Middle frontal gyrus (tissue), 1 donor: ENCODE measurements around the gene SLC2A11.
A peak's percentile ranks its signal among the peaks of the same experiment; 100 is the strongest.
"Not testable (repeated sequence)": the region's sequence is repeated elsewhere in the genome, so short reads cannot be mapped to it uniquely, and the experiment has no call there.

Experiments used
- DNase-seq: peaks from one replicate; pipeline ENCODE4 v3.0.0-alpha.2; 2015; ENCODE audit warnings: low spot score; ENCODE audit errors: extremely low spot score

Gene SLC2A11

DNA sequence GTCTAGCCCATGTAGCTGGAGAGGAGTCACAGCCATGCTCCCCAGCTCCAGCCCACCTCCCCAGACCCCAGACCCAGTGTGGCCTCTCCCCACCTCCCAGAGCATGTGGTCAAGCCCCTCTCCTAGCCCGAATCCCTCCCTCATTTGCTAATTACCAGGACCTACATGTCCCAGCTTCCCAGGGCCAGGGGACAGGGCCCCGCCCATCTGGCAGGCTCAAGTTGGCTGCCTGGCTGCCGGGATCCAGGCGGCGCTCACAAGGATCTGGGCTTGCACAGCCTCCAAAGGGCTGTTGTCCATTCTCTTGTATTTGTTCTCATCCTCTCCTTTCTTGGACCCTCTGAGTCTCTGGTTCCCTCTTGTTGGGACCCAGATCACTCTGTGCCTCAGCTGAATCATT, 31.9 kb downstream of the SLC2A11 start:
- DNase-seq: no peak

DNA sequence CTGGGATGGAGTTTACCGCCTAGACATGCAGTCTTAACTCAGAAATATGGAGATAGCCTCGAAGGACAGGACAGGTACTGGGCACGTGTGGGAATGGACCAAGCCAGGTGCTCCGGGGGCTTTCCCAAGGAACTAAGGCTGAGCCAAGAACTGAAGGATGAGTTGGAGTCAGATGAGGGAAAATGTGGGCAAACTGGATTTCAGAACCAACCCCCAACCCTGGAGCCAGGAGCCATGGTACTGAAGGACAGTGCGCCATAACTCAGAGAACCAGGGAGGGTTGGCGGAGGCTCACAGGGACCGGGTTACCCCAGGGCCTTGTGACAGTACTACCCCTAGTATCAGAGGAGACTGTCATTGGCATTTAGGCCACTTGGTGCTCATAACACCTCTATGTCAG, 34.1 kb downstream of the SLC2A11 start:
- no peak for DNase-seq

DNA sequence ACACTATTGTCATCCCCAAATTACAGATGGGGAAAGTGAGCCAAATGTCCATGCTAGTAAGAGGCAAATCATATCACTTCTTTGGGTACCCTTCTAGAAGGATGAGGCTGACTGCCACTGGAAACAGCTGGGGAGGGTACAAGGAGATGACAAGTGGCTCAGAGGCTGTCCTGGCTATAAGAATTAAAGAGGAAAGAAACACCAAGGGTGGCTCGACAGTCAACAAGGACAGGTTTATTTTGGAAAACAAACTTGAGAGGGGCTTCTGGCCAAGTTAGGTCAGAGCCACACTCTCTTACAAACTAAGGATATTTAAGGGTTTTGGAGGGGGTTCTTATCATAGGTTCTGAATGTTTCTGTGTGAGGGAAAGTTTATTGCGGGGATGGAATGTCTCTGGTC, 34.5 kb downstream of the SLC2A11 start:
- no peak for DNase-seq

DNA sequence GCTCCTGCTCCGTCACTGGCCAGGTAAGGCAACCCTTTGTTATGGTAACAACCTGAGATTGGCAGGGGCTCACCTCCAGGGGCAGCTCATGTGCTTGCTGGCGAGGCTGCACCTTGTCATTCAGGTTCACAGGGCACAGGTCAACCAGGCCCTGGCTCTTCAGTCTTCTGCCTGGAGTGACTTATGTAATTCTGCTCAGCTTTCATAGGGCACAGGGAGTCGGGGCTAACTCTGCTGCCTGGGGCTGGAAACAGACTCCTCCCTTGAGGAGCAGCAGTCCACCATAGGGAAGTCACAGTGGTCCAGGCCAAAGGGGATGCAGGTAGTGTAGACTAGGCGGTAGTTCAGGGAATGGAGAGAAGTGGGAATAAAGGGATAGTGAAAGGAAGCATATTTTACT, 35.0 kb downstream of the SLC2A11 start:
- no peak for DNase-seq

DNA sequence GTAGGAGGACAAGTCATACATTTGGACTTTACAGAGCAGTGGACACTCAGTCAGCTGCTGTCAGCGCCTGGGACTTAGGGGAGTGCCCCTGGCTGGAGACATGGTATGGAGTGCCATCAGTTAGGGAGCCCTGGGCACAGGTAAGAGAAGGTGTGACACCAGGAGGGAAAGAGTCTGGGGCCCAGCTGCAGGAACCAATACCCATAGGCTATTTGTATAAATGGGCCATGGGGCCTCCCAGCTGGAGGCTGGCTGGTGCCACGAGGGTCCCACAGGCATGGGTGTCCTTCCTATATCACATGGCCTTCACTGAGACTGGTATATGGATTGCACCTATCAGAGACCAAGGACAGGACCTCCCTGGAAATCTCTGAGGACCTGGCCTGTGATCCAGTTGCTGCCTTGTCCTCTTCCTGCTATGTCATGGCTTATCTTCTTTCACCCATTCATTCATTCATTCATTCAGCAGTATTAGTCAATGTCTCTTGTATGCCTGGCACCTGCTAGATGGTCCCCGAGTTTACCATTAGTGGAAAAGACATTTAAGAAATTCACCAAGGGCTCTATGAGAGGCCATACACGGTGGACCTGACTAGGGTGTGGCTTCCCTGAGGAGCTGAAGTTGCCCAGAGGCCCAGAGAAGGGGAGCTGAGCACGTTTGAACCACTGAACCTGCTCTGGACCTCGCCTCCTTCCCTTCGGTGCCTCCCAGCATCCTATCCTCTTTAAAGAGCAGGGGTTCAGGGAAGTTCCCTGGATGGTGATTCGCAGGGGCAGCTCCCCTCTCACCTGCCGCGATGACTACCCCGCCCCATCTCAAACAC, 35.7 kb downstream of the SLC2A11 start:
- no peak for DNase-seq

DNA sequence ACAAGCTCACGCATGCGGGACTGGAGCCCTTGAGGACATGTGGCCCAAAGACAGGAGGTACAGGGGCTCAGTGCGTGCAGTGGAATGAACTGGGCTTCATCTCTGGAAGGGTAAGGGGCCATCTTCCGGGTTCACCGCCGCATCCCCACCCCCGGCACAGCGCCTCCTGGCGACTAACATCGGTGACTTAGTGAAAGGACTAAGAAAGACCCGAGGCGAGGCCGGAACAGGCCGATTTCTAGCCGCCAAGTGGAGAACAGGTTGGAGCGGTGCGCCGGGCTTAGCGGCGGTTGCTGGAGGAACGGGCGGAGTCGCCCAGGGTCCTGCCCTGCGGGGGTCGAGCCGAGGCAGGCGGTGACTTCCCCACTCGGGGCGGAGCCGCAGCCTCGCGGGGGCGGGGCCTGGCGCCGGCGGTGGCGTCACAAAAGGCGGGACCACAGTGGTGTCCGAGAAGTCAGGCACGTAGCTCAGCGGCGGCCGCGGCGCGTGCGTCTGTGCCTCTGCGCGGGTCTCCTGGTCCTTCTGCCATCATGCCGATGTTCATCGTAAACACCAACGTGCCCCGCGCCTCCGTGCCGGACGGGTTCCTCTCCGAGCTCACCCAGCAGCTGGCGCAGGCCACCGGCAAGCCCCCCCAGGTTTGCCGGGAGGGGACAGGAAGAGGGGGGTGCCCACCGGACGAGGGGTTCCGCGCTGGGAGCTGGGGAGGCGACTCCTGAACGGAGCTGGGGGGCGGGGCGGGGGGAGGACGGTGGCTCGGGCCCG, 36.5 kb downstream of the SLC2A11 start, which contains the start of gene MIF:
MIF (plus strand) TSS at position 439 of the 765 bp plus-strand sequence; CDS start at position 531, 92 bp downstream.
- peak; percentile 90 for DNase-seq

DNA sequence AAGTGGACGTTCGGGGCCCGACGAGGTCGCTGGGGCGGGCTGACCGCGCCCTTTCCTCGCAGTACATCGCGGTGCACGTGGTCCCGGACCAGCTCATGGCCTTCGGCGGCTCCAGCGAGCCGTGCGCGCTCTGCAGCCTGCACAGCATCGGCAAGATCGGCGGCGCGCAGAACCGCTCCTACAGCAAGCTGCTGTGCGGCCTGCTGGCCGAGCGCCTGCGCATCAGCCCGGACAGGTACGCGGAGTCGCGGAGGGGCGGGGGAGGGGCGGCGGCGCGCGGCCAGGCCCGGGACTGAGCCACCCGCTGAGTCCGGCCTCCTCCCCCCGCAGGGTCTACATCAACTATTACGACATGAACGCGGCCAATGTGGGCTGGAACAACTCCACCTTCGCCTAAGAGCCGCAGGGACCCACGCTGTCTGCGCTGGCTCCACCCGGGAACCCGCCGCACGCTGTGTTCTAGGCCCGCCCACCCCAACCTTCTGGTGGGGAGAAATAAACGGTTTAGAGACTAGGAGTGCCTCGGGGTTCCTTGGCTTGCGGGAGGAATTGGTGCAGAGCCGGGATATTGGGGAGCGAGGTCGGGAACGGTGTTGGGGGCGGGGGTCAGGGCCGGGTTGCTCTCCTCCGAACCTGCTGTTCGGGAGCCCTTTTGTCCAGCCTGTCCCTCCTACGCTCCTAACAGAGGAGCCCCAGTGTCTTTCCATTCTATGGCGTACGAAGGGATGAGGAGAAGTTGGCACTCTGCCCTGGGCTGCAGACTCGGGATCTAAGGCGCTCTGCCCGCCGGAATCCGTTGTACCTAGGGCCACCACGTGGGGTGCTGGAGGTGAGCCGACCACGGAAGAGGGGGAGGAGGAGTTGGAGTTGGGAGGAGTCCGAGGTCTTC, 37.3 kb downstream of the SLC2A11 start:
- DNase-seq: no peak

DNA sequence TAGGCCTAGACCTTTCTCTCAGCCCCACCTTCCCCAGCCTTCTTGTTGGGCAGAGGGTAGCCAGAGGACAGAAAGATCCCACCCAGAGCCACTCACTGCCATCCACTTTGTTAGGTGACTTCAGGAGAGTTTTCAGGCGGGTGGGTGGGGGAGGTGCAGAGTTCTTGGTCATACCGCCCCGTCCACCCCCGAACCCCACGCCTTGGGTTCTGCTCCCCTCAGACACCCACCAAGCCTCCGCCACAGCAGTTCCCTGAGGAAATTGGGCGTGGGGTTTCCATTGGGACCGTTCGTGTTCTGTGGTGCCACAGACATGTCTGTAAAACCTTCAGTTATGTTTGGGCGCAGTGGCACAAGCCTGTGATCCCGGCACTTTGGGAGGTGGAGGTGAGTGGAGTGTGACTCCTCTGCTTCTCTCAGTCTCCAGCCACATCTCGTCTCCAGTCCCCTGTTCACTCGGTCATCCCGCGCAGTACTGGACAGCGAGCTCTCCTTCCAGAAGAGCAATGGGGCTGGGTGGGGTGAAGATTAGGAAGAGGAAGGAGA, 38.0 kb downstream of the SLC2A11 start:
- no peak for DNase-seq

DNA sequence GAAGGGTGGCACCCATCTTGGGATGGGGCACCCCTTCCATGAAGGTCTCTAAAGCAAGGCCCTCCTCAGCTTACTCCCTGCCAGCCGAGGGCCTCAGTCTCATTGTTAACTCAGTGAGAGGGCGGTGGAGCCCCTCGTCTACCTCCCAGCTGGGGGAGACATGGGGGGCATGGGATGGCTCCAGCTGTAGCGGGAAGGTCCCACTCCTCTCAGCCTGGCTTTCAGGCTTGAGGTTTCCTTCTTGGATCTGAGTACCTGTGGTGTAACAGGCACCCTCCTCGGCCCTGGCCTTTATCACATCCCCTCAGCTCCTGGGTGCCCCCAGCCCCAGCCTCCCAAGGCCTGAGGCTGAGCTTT, 38.5 kb downstream of the SLC2A11 start:
- no peak for DNase-seq

DNA sequence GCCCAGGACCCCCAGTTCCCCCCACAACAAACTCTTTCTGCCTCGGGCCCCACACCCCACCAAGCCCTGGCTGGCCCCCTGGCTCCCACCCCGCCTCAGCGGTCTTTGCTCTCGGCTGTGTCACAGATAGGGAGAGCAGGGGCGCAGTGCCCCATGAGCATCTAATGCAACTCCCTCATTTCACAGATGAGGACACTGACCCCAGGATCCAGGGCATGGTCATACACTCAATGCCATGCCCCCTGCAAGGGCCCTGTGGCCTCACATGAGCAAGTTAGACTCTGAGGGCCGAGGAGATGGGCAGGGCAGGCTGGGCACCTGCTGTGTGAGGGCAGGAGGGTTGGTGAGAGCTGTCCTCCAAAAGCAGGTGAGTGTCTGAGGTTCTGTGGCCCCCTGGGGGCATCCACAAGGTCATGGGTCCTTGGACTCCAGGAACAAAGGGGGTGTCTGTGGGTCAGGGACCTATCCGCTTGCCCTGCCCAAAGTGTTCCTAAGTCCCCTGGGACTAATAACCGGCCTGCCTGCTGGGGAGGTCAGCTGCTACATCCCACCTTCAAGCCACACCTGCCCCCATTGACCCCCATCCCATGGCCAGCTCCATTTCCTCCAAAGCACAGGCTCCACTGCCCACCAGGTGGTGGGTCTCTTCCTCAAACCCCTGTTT, 39.0 kb downstream of the SLC2A11 start:
- no peak for DNase-seq

DNA sequence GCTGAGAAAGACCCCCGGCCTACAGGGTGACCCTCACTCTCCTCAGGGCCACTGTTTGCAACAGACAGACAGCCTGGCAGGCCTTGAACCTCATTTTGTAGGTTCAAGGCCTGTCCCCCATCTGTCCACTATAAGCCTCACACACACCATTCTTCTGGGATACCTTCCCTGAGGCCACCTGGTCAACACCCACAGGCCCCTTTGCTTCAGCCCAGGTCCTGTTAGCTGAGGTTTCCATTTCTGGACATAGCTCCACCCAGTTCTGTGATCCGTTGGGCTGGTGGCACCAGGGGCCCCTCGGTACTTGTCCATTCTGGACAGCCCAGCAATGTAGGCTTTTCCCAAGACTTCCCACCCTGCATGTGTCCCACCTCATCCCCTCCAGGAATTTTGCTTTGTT, 39.6 kb downstream of the SLC2A11 start:
- no peak for DNase-seq

DNA sequence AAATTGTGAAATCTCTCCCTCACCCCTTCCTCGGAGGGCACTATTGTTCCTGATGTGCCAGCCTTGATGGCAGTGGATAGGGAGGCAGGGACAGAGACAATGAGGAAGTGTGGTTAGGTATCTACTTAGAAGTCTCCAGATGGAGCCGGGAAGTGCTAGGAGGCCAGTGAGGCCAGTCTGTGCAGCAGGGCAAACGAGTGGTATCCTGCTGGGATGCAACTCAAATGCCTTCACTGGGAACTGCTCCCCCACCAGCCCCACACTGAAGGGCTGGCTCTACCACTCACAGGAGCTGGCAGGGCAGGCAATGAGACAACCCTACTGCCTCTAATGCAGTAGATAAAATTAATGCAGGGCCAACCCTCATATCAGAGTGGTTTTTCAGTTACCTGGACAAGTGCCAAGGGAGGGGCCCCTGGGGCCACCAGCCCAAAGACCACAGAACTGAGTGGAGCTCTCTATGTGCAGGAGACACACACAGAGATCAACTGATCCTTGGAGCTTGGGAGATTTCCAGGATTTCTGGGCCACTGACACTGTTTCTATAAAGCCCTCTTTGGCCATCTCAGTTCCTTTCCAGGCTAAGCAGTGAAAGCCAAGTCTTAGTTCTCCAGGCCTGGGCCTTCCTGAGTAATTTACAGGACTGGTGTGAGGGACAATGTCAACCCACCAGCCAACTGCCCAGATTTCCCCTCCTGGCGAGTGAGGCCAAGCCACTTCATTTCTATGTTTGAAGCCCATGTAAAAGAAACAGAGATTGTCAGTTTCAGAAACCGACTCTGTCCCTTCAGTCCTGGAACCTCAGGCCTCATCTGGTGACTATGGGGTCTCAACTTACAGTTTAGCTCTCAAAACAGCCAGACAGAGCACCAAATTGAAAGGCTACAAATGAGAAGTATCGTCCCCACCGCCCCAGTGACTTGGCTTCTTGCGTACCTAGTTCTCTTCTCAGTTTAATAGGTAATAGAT, 40.6 kb downstream of the SLC2A11 start:
- DNase-seq: no peak

DNA sequence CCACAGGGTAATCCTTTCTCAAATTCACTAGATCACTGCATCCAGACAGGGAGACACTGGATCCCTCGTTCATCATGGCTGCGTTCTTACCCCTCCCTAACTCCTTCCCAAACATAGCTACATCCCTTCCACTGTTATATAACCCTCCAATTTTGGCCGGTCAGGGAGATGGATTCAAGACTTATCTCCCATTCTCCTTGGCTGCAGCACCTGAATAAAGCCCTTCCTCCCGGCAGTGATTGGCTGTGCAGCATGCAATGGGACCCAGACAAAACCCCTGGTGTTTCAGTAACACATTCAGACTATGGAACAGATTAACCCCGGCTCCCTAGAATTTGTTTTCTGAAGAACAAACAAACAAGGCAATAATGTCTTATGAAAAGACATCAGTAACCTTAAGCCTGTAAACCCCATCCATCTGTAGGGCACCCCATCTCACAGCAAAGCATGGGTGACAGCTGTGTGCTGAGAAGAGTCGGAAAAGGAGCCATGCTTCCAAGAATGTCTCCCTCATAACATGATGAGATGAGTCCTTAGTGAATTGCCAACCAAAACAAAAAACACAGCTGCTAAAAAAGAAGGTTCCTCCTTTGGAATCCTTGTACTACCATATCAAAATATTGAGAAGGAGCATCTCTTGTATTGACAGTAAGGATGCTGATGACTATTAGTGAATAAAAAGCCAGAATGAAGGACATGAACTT, 41.5 kb downstream of the SLC2A11 start:
- no peak for DNase-seq

DNA sequence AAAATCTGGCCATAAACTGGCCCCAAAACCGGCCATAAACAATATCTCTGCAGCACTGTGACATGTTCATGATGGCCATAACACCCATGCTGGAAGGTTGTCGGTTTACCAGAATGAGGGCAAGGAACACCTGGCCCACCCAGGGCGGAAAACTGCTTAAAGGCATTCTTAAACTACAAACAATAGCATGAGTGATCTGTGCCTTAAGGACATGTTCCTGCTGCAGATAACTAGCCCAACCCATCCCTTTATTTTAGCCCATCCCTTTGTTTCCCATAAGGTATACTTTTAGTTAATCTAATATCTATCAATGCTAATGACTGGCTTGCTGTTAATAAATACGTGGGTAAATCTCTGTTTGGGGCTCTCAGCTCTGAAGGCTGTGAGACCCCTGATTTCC, 42.6 kb downstream of the SLC2A11 start:
- DNase-seq: not testable (repeated sequence)

DNA sequence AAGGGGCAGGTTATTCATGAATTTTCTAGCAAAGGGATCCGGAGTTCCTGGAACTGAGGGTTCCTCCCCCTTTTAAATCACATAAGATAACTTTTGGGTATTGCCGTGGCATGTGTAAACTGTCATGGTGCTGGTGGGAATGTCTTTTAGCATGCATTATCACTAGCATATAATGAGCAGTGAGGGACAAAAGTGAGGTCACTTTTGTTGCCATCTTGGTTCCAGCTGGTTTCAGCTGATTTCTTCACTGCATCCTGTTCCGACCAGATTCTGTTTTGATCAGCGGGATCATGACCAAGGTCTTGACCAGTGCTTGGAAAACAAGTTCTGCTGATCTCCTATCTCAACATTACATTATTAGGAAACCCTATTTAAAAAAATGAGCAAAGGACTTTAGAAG, 43.9 kb downstream of the SLC2A11 start:
- no peak for DNase-seq

DNA sequence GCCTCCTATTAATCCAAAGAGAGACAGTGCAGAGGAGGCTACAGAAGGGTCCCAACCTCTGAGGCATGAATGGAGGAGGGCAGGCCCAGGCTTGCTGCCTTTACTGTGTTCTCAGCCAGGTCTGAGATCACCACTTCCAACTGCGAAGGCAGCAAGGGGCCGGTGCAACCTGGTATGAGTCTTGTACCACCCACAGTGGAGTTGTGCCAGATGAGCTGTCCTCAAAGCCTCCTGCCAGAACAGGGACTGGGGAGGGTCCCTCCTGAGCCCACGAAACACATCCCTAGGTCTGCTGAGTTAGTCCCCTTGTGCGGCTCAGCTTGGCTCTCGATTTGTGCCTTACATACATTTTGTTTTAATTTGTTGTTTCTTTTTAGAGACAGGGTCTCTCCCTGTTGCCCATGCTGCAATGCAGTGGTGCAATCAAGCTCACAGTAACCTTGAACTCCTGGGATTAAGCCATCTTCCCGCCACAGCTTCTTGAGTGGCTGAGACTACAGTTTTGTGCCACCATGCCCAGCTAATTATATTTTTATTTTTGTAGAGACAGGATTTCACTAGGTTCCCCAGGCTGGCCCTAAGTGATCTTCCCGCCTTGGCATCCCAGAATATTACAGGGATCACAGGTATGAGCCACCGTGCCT, 45.8 kb downstream of the SLC2A11 start:
- DNase-seq: no peak

DNA sequence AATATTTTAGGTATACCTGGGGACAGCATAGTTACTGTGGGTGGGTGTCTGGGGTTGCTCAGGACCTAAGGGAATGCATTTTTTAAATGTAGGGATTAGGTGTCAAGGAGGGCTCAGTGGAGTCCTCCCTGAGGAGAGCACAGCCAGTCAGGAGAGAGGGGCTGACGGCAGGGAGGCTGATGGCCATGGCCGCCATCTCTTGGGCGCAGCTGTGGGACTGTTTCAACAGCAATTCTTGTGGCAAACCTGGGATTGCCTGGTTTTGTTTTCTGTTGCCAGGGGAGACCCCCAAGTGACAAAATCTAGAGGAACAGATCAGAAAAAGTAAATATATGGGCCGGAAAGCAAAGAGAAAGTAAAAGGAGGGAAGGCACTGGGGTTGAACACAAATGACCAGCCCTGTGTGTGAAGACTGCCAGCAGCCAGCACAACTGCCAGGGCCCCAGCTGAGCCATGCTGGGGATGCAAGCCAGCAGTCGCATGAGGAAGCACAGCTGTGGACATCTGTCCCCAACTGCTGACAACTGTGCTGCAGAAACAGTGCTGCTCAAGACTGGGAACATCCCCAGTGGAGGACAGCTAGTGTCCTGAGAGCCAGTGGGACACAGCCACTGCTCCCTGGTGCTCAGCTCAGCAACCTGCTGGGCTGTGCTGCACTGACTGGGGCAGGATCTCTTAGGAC, 47.0 kb downstream of the SLC2A11 start:
- DNase-seq: peak; percentile 50

DNA sequence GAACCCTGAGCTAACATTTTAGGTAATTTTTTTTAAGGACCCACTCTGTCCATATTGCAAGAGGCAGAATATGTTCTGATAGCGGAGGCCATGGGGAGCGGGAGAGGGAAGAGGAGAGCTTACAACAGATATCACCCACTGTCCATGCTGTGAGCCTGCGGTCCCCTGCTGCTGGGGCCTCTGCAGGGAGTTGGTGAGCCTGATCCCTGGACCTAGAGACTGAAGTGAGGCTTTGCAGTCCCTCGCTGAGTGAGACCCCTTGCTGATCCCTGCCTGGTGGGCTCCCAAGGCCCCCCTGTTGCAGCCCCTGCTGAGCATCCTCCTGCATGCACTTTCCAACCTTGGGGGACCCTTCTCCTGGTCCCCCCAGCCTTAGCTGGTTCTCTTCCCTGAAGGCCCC, 49.0 kb downstream of the SLC2A11 start:
- DNase-seq: no peak
